ENCODE measurements around the gene NR5A1. TPM values are rescaled to one million over a fixed set of nuclear protein-coding genes. Genes with fewer than 3 reads are reported as not detected.

The NR5A1 gene
- total and polyA plus RNA-seq, 10 of the 15 experiments (the other 5 are each of a cell fraction or from before 2014, with no cell fraction given): 0.06 to 0.24 (median 0.08) TPM; not detected in 5

- BruUV-seq (replicated peaks): no TSS peak
- DNase-seq (ENCODE audit: low read depth, low spot score) (no peak), ATAC-seq (no peak), FAIRE-seq (no peak)
- TF ChIP-seq NFXL1 (IDR thresholded peaks at IDR 0.05; ENCODE audit: borderline replicate concordance) (no peak), IRF4 (IDR thresholded peaks at IDR 0.05; ENCODE audit: low read depth, low read length) (no peak), CREB1 (IDR thresholded peaks at IDR 0.05; ENCODE audit: low read depth) (no peak), NRF1 (conservative IDR thresholded peaks at IDR 0.05; ENCODE audit: low read depth, low read length) (no peak)
- CTCF ChIA-PET: no interaction called here
- Histone ChIP-seq H3K4me2 (ENCODE audit: control insufficient read depth, insufficient read depth) (no peak overlapping the region), H4K20me1 (ENCODE audit: control insufficient read depth, insufficient read depth) (no peaks in the 10 kb centered on the region), H3K27ac (ENCODE audit: control insufficient read depth, insufficient read depth) (no peak overlapping the region), H3K27me3 (replicated peaks in 1 of 2; ENCODE audit: control insufficient read depth in 2 of 2, insufficient read depth in 2 of 2, low read length in 1 of 2) (no peaks in the 10 kb centered on the region), H3K4me1 (ENCODE audit: control insufficient read depth, insufficient read depth, low read length) (no peaks in the 10 kb centered on the region), H3K9me3 (replicated peaks; ENCODE audit: control insufficient read depth, insufficient read depth, low read length) (no peaks in the 10 kb centered on the region), H3K79me2 (ENCODE audit: control insufficient read depth, insufficient read depth, low read length) (no peaks in the 10 kb centered on the region), H2AFZ (ENCODE audit: control insufficient read depth, low read depth, low read length) (no peak overlapping the region), H3K4me3 (no peak overlapping the region), H3K9ac (ENCODE audit: control insufficient read depth, insufficient read depth, low read length) (no peak overlapping the region), H3K36me3 (ENCODE audit: control insufficient read depth in 2 of 2, insufficient read depth in 2 of 2, low read length in 1 of 2) (peaks cover 0 to 7% of the 10 kb centered on the region in 2 experiments; a peak in 2 of 4 replicates)
- WGBS (ENCODE audit: insufficient coverage, insufficient replicate concordance, low lambda C conversion rate, missing lambda C conversion rate): 65% methylated on average over 4 of the region's 4 CpGs
- SMC1A ChIA-PET (ENCODE audit: uncharacterized antibody, unreplicated experiment): no interaction called here
- POLR2A ChIA-PET: no interaction called here
- RAD21 ChIA-PET (ENCODE audit: unreplicated experiment): no interaction called here
- in situ Hi-C loops (cut with MboI) (no loop called here), intact Hi-C loops (cut with micrococcal nuclease; ENCODE audit: unreplicated experiment) (no loop called here)
Measured at GRCh38 chr9:124530246-124530645, 23.0 kb upstream of the NR5A1 start.

GRCh38 chr9:124527781-124528180 lies 20.6 kb upstream of the NR5A1 start:
- Histone ChIP-seq H3K4me1 (ENCODE audit: control insufficient read depth, insufficient read depth, low read length) (no peaks in the 10 kb centered on the region), H2AFZ (ENCODE audit: control insufficient read depth, low read depth, low read length) (no peak overlapping the region), H3K9me3 (replicated peaks; ENCODE audit: control insufficient read depth, insufficient read depth, low read length) (no peaks in the 10 kb centered on the region), H3K79me2 (ENCODE audit: control insufficient read depth, insufficient read depth, low read length) (no peaks in the 10 kb centered on the region), H3K4me2 (ENCODE audit: control insufficient read depth, insufficient read depth) (no peak overlapping the region), H3K27ac (ENCODE audit: control insufficient read depth, insufficient read depth) (no peak overlapping the region), H3K9ac (ENCODE audit: control insufficient read depth, insufficient read depth, low read length) (no peak overlapping the region), H4K20me1 (ENCODE audit: control insufficient read depth, insufficient read depth) (no peaks in the 10 kb centered on the region), H3K4me3 (no peak overlapping the region), H3K36me3 (ENCODE audit: control insufficient read depth in 2 of 2, insufficient read depth in 2 of 2, low read length in 1 of 2) (peaks cover 0 to 3% of the 10 kb centered on the region in 2 experiments; a peak in 2 of 4 replicates), H3K27me3 (replicated peaks in 1 of 2; ENCODE audit: control insufficient read depth in 2 of 2, insufficient read depth in 2 of 2, low read length in 1 of 2) (no peaks in the 10 kb centered on the region)
- ChIA-PET POLR2A (no interaction called here), RAD21 (ENCODE audit: unreplicated experiment) (interaction anchor here (1.1 kb wide), 1 partner anchor 9 kb away, joined by 4 read pairs; no protein-coding TSS in a partner anchor), SMC1A (ENCODE audit: uncharacterized antibody, unreplicated experiment) (no interaction called here), CTCF (interaction anchor here (5.2 kb wide), 1 partner anchor 9 kb away, joined by 40 read pairs; no protein-coding TSS in a partner anchor)
- no TSS peak for BruUV-seq (replicated peaks)
- intact Hi-C loops (cut with micrococcal nuclease; ENCODE audit: unreplicated experiment) (no loop called here), in situ Hi-C loops (cut with MboI) (no loop called here)
- 62% methylated on average over 3 of the region's 3 CpGs for WGBS (ENCODE audit: insufficient coverage, insufficient replicate concordance, low lambda C conversion rate, missing lambda C conversion rate)
- DNase-seq (ENCODE audit: low read depth, low spot score): no peak
- FAIRE-seq: no peak
- TF ChIP-seq RELB (IDR thresholded peaks at IDR 0.05; ENCODE audit: low read depth) (no peak), CBFB (IDR thresholded peaks at IDR 0.05; ENCODE audit: low read depth) (no peak), PKNOX1 (IDR thresholded peaks at IDR 0.05) (no peak)
- ATAC-seq: no peak
